PC-3 (cell line): ENCODE data around the gene WDR46. TPM values are rescaled to one million over a fixed set of nuclear protein-coding genes. Genes with fewer than 3 reads are reported as not detected.

Source experiments
- ATAC-seq: fragments of 200-7000 bp; cut with Tn5 transposase; 2 replicates; pipeline ENCODE4 v1.9.1; 2020; ENCODE audit warnings: mild to moderate bottlenecking, moderate library complexity
- BruUV-seq: library from RNA; stranded (reverse); fragments of 400-500 nt; replicated peaks from 2 replicates; lab custom pipeline; 2021; lab: Mats Ljungman, UMichigan
- CTCF ChIA-PET: fragments of 300-600 bp; sonication (Branson Sonifier 250); formaldehyde crosslinking; loops from one replicate; lab custom pipeline; 2022; ENCODE audit warnings: antibody characterized with exemption; lab: Charles Lee
- POLR2A ChIA-PET: fragments of 300-600 bp; sonication (Branson Sonifier 250); formaldehyde crosslinking; loops from one replicate; lab custom pipeline; 2022; ENCODE audit warnings: antibody characterized with exemption; ENCODE audit not compliant: unreplicated experiment; lab: Charles Lee
- DNase-seq: peaks from one replicate; pipeline ENCODE4 v3.0.0-alpha.2; 2015
- H2AFZ ChIP-seq: fragments of 300-600 bp; sonication (generic); 2 replicates; pipeline ENCODE4 v1.6.0; 2016; ENCODE audit warnings: antibody characterized with exemption, low read length
- H3F3A ChIP-seq: fragments of 300-600 bp; sonication (generic); one replicate; pipeline ENCODE4 v1.6.0; 2017; ENCODE audit warnings: antibody characterized with exemption, low read length, control low read depth, mild to moderate bottlenecking; ENCODE audit not compliant: unreplicated experiment
- H3K27ac ChIP-seq: fragments of 300-600 bp; sonication (generic); 2 replicates; pipeline ENCODE4 v1.5.1; 2016; ENCODE audit warnings: mild to moderate bottlenecking, low read length
- H3K27me3 ChIP-seq: fragments of 300-600 bp; sonication (generic); 2 replicates; pipeline ENCODE4 v1.6.1; 2016; ENCODE audit warnings: low read length, mixed read lengths
- H3K36me3 ChIP-seq: fragments of 300-600 bp; sonication (generic); 2 replicates; pipeline ENCODE4 v1.6.1; 2016; ENCODE audit warnings: low read depth, mixed run types, low read length, mixed read lengths
- H3K4me1 ChIP-seq: fragments of 300-600 bp; sonication (generic); 2 replicates; pipeline ENCODE4 v1.5.1; 2016; ENCODE audit warnings: low read length; ENCODE audit not compliant: insufficient read depth
- H3K4me2 ChIP-seq: fragments of 300-600 bp; sonication (generic); 2 replicates; pipeline ENCODE4 v1.6.0; 2016; ENCODE audit warnings: low read length
- H3K4me3 ChIP-seq: fragments of 300-600 bp; sonication (generic); 2 replicates; pipeline ENCODE4 v1.5.1; 2016; ENCODE audit warnings: mild to moderate bottlenecking, low read length, mixed read lengths
- H3K79me2 ChIP-seq: fragments of 300-600 bp; sonication (generic); 2 replicates; pipeline ENCODE4 v1.6.1; 2017; ENCODE audit warnings: low read length, mixed read lengths
- H3K9ac ChIP-seq: fragments of 300-600 bp; sonication (generic); 2 replicates; pipeline ENCODE4 v1.6.0; 2016; ENCODE audit warnings: mild to moderate bottlenecking, low read length
- H3K9me2 ChIP-seq: fragments of 300-600 bp; sonication (generic); replicated peaks from 2 replicates; pipeline ENCODE4 v1.6.1; 2016; ENCODE audit warnings: mixed run types, low read length, mixed read lengths
- H3K9me3 ChIP-seq: fragments of 300-600 bp; sonication (generic); 2 replicates; pipeline ENCODE4 v1.6.1; 2016; ENCODE audit warnings: low read length, mixed read lengths
- H4K20me1 ChIP-seq: fragments of 300-600 bp; sonication (generic); 2 replicates; pipeline ENCODE4 v1.6.1; 2016; ENCODE audit warnings: low read length, mixed read lengths
- CTCF ChIP-seq: fragments of 300-600 bp; sonication (generic); conservative IDR thresholded peaks from 2 replicates; pipeline ENCODE4 v1.5.1; 2017; ENCODE audit warnings: antibody characterized with exemption, low read depth, mild to moderate bottlenecking, low read length
- EZH2 ChIP-seq: fragments of 300-600 bp; sonication (generic); IDR thresholded peaks from one replicate; pipeline ENCODE4 v1.6.1; 2017; ENCODE audit warnings: antibody characterized with exemption, mild to moderate bottlenecking, low read length; ENCODE audit not compliant: unreplicated experiment
- EZH2phosphoT487 ChIP-seq: fragments of 300-600 bp; sonication (generic); IDR thresholded peaks from 2 replicates; pipeline ENCODE4 v1.6.1; 2018; ENCODE audit warnings: mild to moderate bottlenecking, antibody characterized with exemption, low read length, borderline replicate concordance
- intact Hi-C: fragments of 100-400 bp; cut with micrococcal nuclease; formaldehyde crosslinking; loops from 2 replicates; pipeline ENCODE4 v1.9.0; 2023
- total RNA-seq: library from RNA; depleted of rRNA; stranded (reverse); fragments of >200 nt; gene quantifications from 2 replicates; pipeline ENCODE4 v1.2.3, GENCODE V29; 2014

Gene WDR46
- total RNA-seq, 1 experiment from 2014 or later, result 104 TPM

DNA sequence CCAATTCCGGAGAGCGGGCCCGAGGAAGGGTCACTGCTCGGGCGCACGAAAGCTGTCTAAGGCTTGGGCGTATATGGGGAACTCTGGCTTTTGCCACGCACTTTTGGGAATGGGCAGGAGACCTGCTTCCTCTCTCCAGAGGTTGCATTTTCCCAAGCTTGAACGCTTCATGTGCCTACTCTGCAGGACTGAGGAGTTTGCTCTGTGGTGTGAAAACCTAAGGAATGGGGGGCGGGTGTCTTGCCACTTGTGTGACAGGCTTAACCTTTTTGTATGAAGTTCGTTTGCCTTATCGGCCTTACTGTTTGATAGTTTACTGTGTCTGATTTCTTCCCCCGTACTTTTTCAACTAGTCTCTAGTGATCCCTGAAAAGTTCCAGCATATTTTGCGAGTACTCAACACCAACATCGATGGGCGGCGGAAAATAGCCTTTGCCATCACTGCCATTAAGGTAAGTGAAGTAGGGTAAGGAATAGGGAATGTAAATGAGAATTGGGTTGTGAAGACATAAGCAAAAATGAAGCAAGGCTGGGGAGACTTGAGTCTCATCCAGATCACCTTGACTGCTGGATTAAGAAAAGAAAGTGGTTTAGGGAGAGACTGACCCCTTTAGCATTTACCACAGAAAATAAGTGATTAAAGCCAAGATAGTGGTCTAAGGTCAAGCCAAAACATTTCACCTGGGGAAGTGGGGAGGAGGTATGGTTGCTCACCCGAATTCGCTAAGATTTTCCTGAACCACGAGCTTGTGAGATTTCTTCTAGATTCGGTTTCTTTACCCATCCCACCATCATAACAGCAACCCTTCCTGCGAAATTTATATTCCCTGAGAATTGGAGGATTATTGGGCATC lies 16.5 kb downstream of the WDR46 start:
- Histone ChIP-seq H3K79me2 (peaks cover 59% of the 10 kb centered on the region), H3K4me2 (peak overlapping the region; percentile 98), H3F3A (peaks cover 29% of the 10 kb centered on the region), H4K20me1 (peaks cover 38% of the 10 kb centered on the region), H3K9me2 (no peaks in the 10 kb centered on the region), H3K9ac (peak overlapping the region; percentile 98), H2AFZ (no peak overlapping the region), H3K27me3 (no peaks in the 10 kb centered on the region), H3K27ac (peak overlapping the region; percentile 59), H3K4me1 (peaks cover 45% of the 10 kb centered on the region), H3K4me3 (peak overlapping the region; percentile 87), H3K36me3 (peaks cover 47% of the 10 kb centered on the region), H3K9me3 (no peaks in the 10 kb centered on the region)
- BruUV-seq, result TSS peak; percentile 61
- ATAC-seq, result peak; percentile 2; the same call in 1 of the 2 replicates
- intact Hi-C loops, result loop anchor here (10.0 kb wide), 1 partner anchor 68 kb away; the partner anchor contains the start of genes HSD17B8, RING1, RXRB and SLC39A7
- POLR2A ChIA-PET, result interaction anchor here (0.6 to 1.3 kb wide), 3 partner anchors 17 to 301 kb away, joined by 3 to 4 read pairs (median 3); partner anchors contain the start of genes PFDN6 and WDR46
- CTCF ChIA-PET, result no interaction called here
- DNase-seq, result no peak
- TF ChIP-seq EZH2phosphoT487, result no peak
- TF ChIP-seq EZH2, result no peak
- TF ChIP-seq CTCF, result no peak

GRCh38 chr6:33271468-33272274 lies 17.4 kb downstream of the WDR46 start, which contains the start of the genes RPS18 and VPS52:
TSS of gene RPS18 (plus strand) at chr6:33272075. CDS start at chr6:33272120, 45 bp downstream.
TSS of gene VPS52 (minus strand) at chr6:33271876. CDS start at chr6:33271675, 201 bp downstream.
- Histone ChIP-seq H3F3A (peaks cover 29% of the 10 kb centered on the region), H3K27ac (peak within 1 kb of the TSS; percentile 75), H3K27me3 (no peaks in the 10 kb centered on the region), H3K9me2 (no peaks in the 10 kb centered on the region), H3K9ac (peak within 1 kb of the TSS; percentile 98), H3K9me3 (no peaks in the 10 kb centered on the region), H4K20me1 (peaks cover 38% of the 10 kb centered on the region), H3K4me3 (peak within 1 kb of the TSS; percentile 87), H3K4me1 (peaks cover 39% of the 10 kb centered on the region), H3K79me2 (peaks cover 59% of the 10 kb centered on the region), H2AFZ (peak within 1 kb of the TSS; percentile 85), H3K4me2 (peak within 1 kb of the TSS; percentile 98), H3K36me3 (peaks cover 53% of the 10 kb centered on the region)
- peak; percentile 99 for DNase-seq
- TF ChIP-seq EZH2phosphoT487, result no peak
- ChIA-PET POLR2A (interaction anchor here (0.6 to 1.3 kb wide), 4 partner anchors 12 to 300 kb away, joined by 3 to 4 read pairs (median 3); partner anchors contain the start of genes PFDN6 and WDR46), CTCF (no interaction called here)
- ATAC-seq, result peak; percentile 78
- BruUV-seq, result TSS peak; percentile 86
- intact Hi-C loops, result loop anchor here (1.0 to 10.0 kb wide), 2 partner anchors 10 to 67 kb away; partner anchors contain the start of genes HSD17B8, RING1, RXRB and SLC39A7

DNA sequence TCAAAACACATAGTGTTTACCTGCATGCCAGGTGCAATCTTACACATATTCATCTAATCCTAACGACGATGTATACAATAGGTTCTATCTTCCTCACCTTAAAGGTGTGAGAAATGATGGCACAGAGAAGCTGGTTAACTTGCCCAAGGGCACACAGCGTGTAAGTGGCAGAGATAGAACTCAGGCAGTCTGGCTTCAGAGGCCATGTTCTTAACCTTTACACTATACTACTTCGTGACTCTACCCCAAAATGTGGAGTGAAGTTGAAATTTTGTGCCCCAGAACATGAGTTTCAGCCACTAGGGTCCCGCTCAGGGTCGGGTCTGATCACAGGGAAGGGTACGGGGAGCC lies 17.9 kb downstream of the WDR46 start:
- peak overlapping the region; percentile 75 for H3K27ac ChIP-seq
- POLR2A ChIA-PET, result interaction anchor here (0.6 to 1.3 kb wide), 2 partner anchors 112 to 299 kb away, joined by 3 to 7 read pairs; no protein-coding TSS in a partner anchor
- intact Hi-C loops, result loop anchor here (1.0 to 10.0 kb wide), 2 partner anchors 10 to 66 kb away; partner anchors contain the start of genes HSD17B8, RING1, RXRB and SLC39A7

More for the DNA sequence above, 17.9 kb downstream of the WDR46 start:
- Histone ChIP-seq H3K79me2 (peaks cover 59% of the 10 kb centered on the region), H3K9ac (peak overlapping the region; percentile 98), H3K4me2 (peak overlapping the region; percentile 76), H3F3A (peaks cover 23% of the 10 kb centered on the region), H4K20me1 (peaks cover 38% of the 10 kb centered on the region), H3K27me3 (no peaks in the 10 kb centered on the region), H3K9me3 (no peaks in the 10 kb centered on the region), H3K9me2 (no peaks in the 10 kb centered on the region), H3K4me1 (peaks cover 34% of the 10 kb centered on the region), H3K4me3 (peak overlapping the region; percentile 87), H3K36me3 (peaks cover 53% of the 10 kb centered on the region), H2AFZ (peak overlapping the region; percentile 85)
- no peak for TF ChIP-seq EZH2phosphoT487
- TF ChIP-seq CTCF, result no peak
- no TSS peak for BruUV-seq
- peak; percentile 23 for DNase-seq
- CTCF ChIA-PET, result no interaction called here
- peak; percentile 11 for ATAC-seq
